ENCODE results near the gene SLC45A1. TPM values are rescaled to one million over a fixed set of nuclear protein-coding genes. Genes with fewer than 3 reads are reported as not detected.

The SLC45A1 gene
- total RNA-seq, 4 donors from 2014 or later, result 0.84 to 4.1 (median 2.7) TPM

DNA sequence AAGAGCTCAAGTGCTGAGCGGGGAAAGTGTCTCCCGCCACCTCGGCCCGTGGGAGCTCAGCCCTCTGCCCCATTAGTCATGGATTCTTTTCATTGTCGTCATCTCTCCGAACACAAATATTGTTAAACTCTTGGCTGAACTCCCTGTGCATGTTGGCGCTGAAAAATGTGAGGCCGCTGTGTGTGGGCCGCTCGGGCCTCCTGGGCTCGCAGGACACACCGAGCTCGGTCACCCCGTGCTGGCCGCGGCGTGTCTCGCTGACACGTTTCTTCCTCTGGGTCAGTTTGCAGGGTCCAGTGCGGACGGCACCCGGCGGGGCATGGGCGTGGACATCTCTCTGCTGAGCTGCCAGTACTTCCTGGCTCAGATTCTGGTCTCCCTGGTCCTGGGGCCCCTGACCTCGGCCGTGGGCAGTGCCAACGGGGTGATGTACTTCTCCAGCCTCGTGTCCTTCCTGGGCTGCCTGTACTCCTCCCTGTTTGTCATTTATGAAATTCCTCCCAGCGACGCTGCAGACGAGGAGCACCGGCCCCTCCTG, 25.6 kb downstream of the SLC45A1 start:
- DNase-seq (ENCODE audit: low spot score), result no peak
- peak; percentile 78 for ATAC-seq (ENCODE audit: low FRiP score)
- TF ChIP-seq, protein P1, sequence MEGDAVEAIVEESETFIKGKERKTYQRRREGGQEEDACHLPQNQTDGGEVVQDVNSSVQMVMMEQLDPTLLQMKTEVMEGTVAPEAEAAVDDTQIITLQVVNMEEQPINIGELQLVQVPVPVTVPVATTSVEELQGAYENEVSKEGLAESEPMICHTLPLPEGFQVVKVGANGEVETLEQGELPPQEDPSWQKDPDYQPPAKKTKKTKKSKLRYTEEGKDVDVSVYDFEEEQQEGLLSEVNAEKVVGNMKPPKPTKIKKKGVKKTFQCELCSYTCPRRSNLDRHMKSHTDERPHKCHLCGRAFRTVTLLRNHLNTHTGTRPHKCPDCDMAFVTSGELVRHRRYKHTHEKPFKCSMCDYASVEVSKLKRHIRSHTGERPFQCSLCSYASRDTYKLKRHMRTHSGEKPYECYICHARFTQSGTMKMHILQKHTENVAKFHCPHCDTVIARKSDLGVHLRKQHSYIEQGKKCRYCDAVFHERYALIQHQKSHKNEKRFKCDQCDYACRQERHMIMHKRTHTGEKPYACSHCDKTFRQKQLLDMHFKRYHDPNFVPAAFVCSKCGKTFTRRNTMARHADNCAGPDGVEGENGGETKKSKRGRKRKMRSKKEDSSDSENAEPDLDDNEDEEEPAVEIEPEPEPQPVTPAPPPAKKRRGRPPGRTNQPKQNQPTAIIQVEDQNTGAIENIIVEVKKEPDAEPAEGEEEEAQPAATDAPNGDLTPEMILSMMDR (IDR thresholded peaks at IDR 0.05), result no peak

- DNase-seq (ENCODE audit: low spot score) (no peak), ATAC-seq (ENCODE audit: low FRiP score) (no peak)
- TF ChIP-seq, protein P1 (IDR thresholded peaks at IDR 0.05), result no peak
Measured at GRCh38 chr1:8344893-8345507, 27.1 kb downstream of the SLC45A1 start.

DNA sequence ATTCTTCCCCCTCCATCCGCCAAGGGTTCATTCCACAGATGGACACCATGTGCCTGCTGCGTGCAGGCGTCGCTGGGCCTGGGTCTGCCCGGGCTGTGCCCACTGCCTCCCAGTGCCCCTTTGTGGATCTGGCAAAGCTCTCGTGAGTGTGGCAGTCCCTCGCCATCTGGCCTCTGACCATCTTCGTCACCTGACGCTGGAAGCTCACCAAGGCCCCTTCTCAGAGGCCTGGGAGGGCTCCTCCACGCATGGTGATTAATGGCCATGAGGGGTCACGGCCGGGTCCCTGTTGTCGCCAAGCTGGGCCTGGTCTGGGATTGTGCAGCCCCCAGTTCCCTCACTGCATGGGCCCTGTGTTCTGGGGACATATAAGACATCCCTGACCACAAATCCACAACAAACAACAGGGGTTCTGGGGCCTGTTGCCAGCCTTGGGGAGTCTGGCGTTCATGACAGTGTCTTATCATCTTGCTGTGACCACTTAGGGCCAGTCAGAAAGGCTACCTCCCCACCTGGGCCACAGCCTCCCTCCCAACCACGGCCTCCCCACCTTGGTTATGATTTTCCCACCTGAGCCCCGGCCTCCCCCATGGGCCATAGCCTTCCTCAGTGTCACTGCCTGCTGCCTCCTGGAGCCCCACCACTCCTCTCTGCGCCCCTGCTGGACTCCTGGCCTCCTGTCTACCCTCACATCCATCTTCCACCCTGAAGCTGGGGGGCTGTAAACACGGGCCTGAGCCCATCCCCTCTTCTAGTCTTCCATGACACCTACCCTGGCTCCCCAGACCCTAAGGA, 27.9 kb downstream of the SLC45A1 start:
- TF ChIP-seq, protein P1 (IDR thresholded peaks at IDR 0.05), result no peak
- ATAC-seq (ENCODE audit: low FRiP score), result no peak
- DNase-seq (ENCODE audit: low spot score), result no peak

GRCh38 chr1:8347635-8348034, 29.7 kb downstream of the SLC45A1 start:
- TF ChIP-seq, protein P1 (IDR thresholded peaks at IDR 0.05), result no peak

DNA sequence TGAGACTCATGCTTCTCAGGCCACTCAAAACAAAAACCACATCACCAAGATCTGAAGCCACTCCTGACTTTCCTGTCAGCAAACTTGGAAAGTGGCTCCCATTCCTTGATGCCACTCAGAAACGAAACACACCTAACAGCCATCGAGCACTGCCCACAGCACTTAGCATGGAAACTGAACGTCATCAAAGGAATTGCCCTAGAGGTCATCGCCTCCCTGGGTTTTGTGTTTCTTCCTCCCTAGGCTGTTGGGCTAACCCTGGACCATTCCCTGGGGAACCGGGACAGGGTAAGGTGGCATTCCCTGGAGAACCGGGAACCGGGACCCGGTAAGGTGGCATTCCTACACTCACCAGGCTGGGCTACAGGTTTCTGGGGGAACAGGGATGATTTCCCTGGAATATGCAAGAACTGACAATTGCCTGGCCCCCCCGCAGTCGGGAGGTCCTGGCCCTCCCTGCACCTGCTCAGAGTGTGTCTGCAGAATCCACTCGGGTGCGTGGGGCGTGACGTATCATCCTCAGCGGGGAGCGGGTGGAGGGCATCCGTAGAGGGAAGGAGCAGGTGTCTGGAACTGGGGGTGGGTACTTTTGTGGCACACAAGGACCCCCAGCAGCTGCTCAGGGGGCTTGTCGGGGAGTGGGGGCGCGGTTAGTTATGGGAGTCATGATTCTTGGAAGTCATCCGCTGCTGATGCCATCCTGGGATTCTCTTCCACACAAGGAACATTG, 30.3 kb downstream of the SLC45A1 start:
- no peak for ATAC-seq (ENCODE audit: low FRiP score)
- TF ChIP-seq, protein P1 (IDR thresholded peaks at IDR 0.05), result no peak
- no peak for DNase-seq (ENCODE audit: low spot score)

More at GRCh38 chr1:8347635-8348034, 29.7 kb downstream of the SLC45A1 start:
- DNase-seq (ENCODE audit: low spot score) (no peak), ATAC-seq (ENCODE audit: low FRiP score) (no peak)

GRCh38 chr1:8348777-8349472, 31.0 kb downstream of the SLC45A1 start:
- ATAC-seq (ENCODE audit: low FRiP score) (peak; percentile 26), DNase-seq (ENCODE audit: low spot score) (peak; percentile 59)
- TF ChIP-seq, protein P1 (IDR thresholded peaks at IDR 0.05), result peak in 1 of 3 donors; percentile 76
